Stimulated activated CD4-positive, alpha-beta T cell treated with anti-CD3 and anti-CD28 coated beads, Interleukin-1b, Interleukin-23, amount 100 ng/mL, for 1 hour (primary cell): ENCODE measurements around the gene TRIM38.
"Not testable (repeated sequence)": the region's sequence is repeated elsewhere in the genome, so short reads cannot be mapped to it uniquely, and the experiment has no call there.

Experiments used
- DNase-seq, 2 donors: peaks; one replicate each; pipeline ENCODE4 v3.0.0-alpha.2; 2020; ENCODE audit warnings: low read depth in 2 of 2

TRIM38 gene

DNA sequence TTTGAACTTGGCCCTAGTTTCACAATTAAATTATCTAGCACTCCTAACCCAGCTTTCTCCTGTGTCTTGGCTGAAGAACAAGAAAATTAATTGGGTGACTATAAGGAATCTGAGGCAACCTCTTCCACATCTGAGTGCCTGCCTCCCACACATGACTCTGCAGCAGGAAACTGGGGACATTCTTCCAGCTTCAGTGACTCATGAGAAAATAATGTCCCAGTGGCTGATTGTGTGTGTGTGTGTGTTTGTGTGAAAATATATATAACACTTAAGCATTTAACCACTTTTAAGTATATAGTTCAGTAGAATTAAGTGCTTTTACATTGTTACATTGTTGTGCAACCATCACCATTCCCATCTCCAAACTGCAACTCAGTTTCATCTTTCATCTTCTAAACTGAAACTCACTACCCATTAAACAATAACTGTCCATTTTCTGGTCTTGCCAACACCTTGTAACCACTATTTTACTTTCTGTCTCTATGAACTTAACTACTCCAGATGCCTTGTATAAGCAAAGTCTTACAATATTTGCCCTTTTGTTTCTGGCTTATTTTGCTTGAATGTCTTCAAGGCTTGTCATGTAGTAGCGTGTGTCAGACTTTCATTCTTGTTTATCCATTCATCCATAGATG is 8.7 kb downstream of the TRIM38 start:
- no peak for DNase-seq

GRCh38 chr6:25972128-25972527 is 9.5 kb downstream of the TRIM38 start:
- no peak for DNase-seq

GRCh38 chr6:25972902-25973301 is 10.3 kb downstream of the TRIM38 start:
- DNase-seq: no peak

GRCh38 chr6:25973923-25974555 is 11.4 kb downstream of the TRIM38 start:
- DNase-seq: no peak

DNA sequence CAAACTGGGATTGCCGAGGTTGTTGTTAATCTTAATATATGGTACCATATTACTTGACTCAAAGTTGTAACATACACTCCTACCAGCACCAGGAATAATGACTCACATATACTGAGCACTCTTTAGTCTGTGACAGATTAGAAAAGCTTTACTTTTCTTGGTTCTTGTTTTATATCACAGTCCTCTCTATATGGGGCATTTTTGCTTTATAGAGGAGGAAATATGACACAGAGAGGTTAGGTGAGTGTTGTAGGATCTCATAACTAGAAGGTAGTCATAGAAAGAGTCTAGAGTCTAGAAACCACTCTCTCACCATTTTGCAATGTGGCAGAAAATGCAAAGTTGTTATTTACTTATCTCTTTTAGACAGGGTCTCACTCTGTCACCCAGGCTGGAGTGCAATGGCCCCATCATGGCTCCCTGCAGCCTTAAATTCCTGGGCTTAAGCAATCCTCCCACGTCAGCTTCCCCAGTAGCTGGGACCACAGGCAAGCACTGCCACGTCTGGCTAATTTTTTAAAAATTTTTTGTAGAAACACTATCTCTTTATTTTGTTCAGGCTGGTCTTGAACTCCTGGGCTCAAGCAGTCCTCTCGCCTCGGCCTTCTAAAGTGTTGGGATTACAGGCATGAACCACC is 13.4 kb downstream of the TRIM38 start:
- no peak for DNase-seq

DNA sequence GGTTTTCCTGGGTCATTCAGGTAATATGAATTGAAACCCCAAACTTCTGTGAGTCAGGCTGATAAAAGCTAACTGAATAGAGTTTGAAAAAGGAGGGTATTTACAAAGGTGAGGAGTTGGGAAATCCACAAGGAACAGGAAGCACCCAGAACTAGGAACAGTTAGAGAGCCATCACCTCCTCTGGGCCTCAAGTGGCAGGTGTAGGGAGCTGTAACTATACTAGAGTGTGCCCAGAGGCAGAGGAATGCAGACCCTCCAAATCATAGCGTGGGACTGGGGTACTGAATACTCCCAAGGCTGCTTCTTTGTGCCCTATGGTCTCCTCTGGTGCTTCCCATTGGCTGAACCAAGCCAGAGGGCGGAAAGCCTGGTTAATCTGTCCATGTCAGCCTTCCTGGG is 18.3 kb downstream of the TRIM38 start:
- DNase-seq: no peak

DNA sequence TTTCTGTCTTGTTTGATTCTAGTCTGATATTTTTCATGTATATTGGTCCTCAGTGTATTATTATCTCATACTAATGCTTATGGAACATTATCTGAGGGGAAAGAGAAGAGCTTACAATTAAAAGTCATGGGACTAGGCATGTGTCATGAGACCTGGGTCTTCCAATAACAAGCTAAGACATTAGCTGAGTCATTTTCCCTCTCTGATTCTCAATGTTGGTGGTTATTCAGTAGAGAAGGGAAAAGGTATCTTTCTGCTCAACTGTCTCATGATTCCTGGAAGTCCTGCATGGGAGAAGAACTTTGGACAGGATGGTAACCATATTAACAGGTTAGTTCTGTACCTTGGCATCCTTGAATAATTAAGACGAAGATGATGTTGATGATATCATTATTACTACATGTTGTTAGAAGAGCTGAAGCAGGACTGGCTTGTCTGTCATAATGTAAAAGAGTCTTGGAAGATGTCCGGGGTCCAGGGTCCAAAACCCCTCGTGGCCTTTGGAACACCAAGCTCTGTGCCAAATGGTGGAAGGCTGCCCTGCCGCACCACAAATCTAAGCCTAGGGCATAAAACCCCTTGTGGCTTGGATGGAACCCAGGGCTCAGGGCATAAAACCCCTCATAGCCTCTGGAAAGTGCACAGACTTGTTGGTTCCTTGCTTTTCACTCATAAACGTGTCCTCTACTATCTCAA is 19.1 kb downstream of the TRIM38 start:
- DNase-seq: no peak

GRCh38 chr6:25984265-25984664 is 21.7 kb downstream of the TRIM38 start:
- DNase-seq: no peak

GRCh38 chr6:25987845-25988244 is 25.2 kb downstream of the TRIM38 start:
- DNase-seq: no peak

DNA sequence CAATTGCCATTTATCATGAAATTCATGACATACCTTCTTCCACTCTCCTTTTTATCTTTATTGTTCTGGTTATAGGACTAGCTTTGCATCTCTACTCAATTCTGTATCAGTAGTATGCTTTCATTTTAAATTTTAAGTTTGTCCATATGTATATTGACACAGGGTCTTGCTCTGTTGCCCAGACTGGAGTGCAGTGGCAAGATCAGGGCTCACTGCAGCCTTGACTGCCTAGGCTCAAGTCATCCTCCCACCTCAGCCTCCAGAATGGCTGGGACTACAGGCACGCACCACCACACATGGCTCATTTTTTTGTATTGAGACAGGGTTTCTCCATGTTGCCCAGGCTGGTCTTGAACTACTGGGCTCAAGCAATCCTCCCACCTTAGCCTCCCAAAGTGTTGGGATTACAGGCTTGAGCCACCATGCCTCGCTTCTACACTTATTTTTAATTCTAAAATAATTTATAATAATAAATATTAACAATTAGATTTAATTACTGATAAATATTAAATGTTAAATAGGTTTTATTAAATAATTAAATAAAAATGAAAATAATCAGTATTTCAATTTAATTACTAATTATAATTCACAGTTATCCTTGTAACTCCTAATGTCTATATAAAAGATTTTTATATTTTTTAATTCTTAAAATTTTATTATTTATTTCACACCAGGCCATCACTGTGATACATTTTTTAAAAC is 27.7 kb downstream of the TRIM38 start:
- no peak for DNase-seq

GRCh38 chr6:25991785-25992412 is 29.3 kb downstream of the TRIM38 start:
- DNase-seq: peak in 1 of 2 donors; percentile 6

GRCh38 chr6:25992413-25993340 is 30.1 kb downstream of the TRIM38 start:
- DNase-seq: peak; percentile 83 to 93

- DNase-seq: not testable (repeated sequence)
These were observed 30.7 kb downstream of the TRIM38 start for GRCh38 chr6:25993341-25993684.

DNA sequence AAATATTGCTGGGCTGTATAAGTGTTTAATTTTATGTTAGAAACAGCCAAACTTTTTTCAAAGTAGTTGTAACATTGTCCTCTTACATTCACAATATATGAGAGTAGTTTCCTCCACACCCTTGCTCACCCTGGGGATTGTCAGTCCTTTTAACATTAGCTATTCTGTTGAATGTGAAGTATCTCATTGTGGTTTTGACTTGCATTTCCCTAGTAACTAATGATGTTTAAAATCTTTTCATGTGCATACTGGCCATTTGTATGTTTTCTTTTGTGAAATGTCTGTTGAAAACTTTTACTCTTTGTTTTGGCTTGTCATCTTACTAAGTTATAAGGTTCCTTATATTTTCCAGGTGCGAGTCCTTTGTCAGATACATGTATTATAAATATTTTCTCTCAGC is 32.9 kb downstream of the TRIM38 start:
- no peak for DNase-seq

GRCh38 chr6:25997921-25998320 is 35.3 kb downstream of the TRIM38 start:
- no peak for DNase-seq

- no peak for DNase-seq
These were observed 35.8 kb downstream of the TRIM38 start for GRCh38 chr6:25998379-25998778.

DNA sequence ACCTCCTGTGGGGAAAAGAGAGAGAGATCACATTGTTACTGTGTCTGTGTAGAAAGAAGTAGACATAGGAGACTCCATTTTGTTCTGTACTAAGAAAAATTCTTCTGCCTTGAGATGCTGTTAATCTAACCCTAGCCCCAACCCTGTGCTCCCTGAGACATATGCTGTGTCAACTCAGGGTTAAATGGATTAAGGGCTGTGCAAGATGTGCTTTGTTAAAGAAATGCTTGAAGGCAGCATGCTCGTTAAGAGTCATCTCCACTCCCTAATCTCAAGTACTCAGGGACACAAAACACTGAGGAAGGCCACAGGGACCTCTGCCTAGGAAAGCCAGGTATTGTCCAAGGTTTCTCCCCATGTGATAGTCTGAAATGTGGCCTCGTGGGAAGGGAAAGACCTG is 36.6 kb downstream of the TRIM38 start:
- not testable (repeated sequence) for DNase-seq

- no peak for DNase-seq
These were observed 38.0 kb downstream of the TRIM38 start for GRCh38 chr6:26000366-26001144.

GRCh38 chr6:26003102-26003694 is 40.6 kb downstream of the TRIM38 start:
- DNase-seq: peak in 1 of 2 donors; percentile 22
